K562 (cell line): ENCODE data around the gene TSHZ1. TPM values are rescaled to one million over a fixed set of nuclear protein-coding genes. Genes with fewer than 3 reads are reported as not detected.

Source experiments
- ATAC-seq: fragments of 200-7000 bp; cut with Tn5 transposase; 3 replicates; pipeline ENCODE4 v1.9.1; 2020; ENCODE audit warnings: moderate library complexity
- BruUV-seq: library from RNA; stranded (reverse); fragments of 400-500 nt; replicated peaks from 2 replicates; lab custom pipeline; 2021; lab: Mats Ljungman, UMichigan
- CTCF ChIA-PET: fragments of 300-600 bp; formaldehyde crosslinking; extraction: SDS; loops from one replicate; lab custom pipeline; 2021; ENCODE audit warnings: low intra/inter-chr PET ratio; lab: Yijun Ruan, JAX
- POLR2A ChIA-PET: fragments of 300-600, 350-650 bp; sonication (Branson Sonifier 250); formaldehyde crosslinking; extraction: SDS; loops from one replicate; lab custom pipeline; 2021; ENCODE audit warnings: antibody characterized with exemption, inconsistent platforms; lab: Yijun Ruan, JAX
- DNase-seq, 4 experiments: peaks; one replicate each; pipeline versions ENCODE4 v3.0.0 to v3.0.0-alpha.2; 2011 to 2018; ENCODE audit warnings: low spot score in 3 of 4, mixed read lengths in 3 of 4; ENCODE audit errors: extremely low read depth in 1 of 4
- FAIRE-seq: peaks from 2 replicates; lab custom pipeline; 2011; peaks lifted over from hg19 to GRCh38; lab: Jason Lieb, UNC
- H2AFZ ChIP-seq: 2 replicates; pipeline ENCODE4 v1.6.0; 2011; ENCODE audit warnings: low read depth, low read length, control low read depth, inconsistent platforms
- H3K27ac ChIP-seq: fragments of 200-600 bp; 3 replicates; pipeline ENCODE4 v1.8.0; 2011; ENCODE audit warnings: low read depth, mild to moderate bottlenecking, control low read depth, inconsistent platforms, low read length, moderate library complexity, mixed read lengths; ENCODE audit errors: extremely low read depth
- H3K27me3 ChIP-seq, 2 experiments: fragments of 300-600 bp in 1 of 2; 2 replicates in 1 of 2; 3 replicates in 1 of 2; pipeline versions ENCODE4 v1.6.0 to v1.8.0; 2011; ENCODE audit warnings: inconsistent platforms in 2 of 2, low read length in 2 of 2, mild to moderate bottlenecking in 1 of 2, mixed read lengths in 1 of 2, moderate library complexity in 1 of 2; ENCODE audit not compliant: control insufficient read depth in 2 of 2, insufficient read depth in 2 of 2
- H3K36me3 ChIP-seq: fragments of 300-600 bp; 3 replicates; pipeline ENCODE4 v1.8.0; 2011; ENCODE audit warnings: mild to moderate bottlenecking, low read length, inconsistent platforms; ENCODE audit not compliant: control insufficient read depth, insufficient read depth
- H3K4me1 ChIP-seq, 2 experiments: fragments of 200-600 bp in 1 of 2; replicated peaks in 1 of 2; 2 replicates in 1 of 2; 3 replicates in 1 of 2; pipeline versions ENCODE4 v1.5.1 to v1.8.0; 2011; ENCODE audit warnings: inconsistent platforms in 2 of 2, low read length in 2 of 2, mild to moderate bottlenecking in 1 of 2, mixed read lengths in 1 of 2, moderate library complexity in 1 of 2; ENCODE audit not compliant: control insufficient read depth in 2 of 2, insufficient read depth in 2 of 2
- H3K4me2 ChIP-seq: 2 replicates; pipeline ENCODE4 v1.6.1; 2011; ENCODE audit warnings: low read length, control low read depth, inconsistent platforms, mixed read lengths; ENCODE audit not compliant: insufficient read depth
- H3K4me3 ChIP-seq: fragments of 200-600 bp; sonication (generic), shearing (Covaris generic); 2 replicates; pipeline ENCODE4 v1.5.1; 2016; ENCODE audit warnings: control low read depth, inconsistent platforms
- H3K79me2 ChIP-seq: fragments of 200-600 bp; 3 replicates; pipeline ENCODE4 v1.8.0; 2011; ENCODE audit warnings: low read length, inconsistent platforms; ENCODE audit not compliant: control insufficient read depth, insufficient read depth
- H3K9ac ChIP-seq, 2 experiments: 2 replicates each; pipeline versions ENCODE4 v1.6.0 to v1.6.1; 2011; ENCODE audit warnings: low read depth in 2 of 2, low read length in 2 of 2, control low read depth in 1 of 2, inconsistent platforms in 1 of 2, mild to moderate bottlenecking in 1 of 2, mixed read lengths in 1 of 2; ENCODE audit not compliant: insufficient read depth in 1 of 2
- H3K9me1 ChIP-seq: one replicate; pipeline ENCODE4 v1.6.0; 2011; ENCODE audit warnings: inconsistent platforms, mild to moderate bottlenecking, low read length, moderate library complexity; ENCODE audit not compliant: control insufficient read depth, insufficient read depth
- H3K9me3 ChIP-seq: replicated peaks from 2 replicates; pipeline ENCODE4 v1.5.1; 2011; ENCODE audit warnings: low read depth, low read length, inconsistent platforms; ENCODE audit not compliant: control insufficient read depth, insufficient read depth
- H4K20me1 ChIP-seq: replicated peaks from 2 replicates; pipeline ENCODE4 v1.6.1; 2011; ENCODE audit warnings: low read length, inconsistent platforms, mixed read lengths; ENCODE audit not compliant: control insufficient read depth, insufficient read depth
- CHD4 ChIP-seq: fragments of 200-600 bp; sonication (generic); IDR thresholded peaks from 3 replicates; pipeline ENCODE4 v1.6.1; 2012; ENCODE audit warnings: low read depth, mild to moderate bottlenecking, mixed read lengths, low read length, inconsistent platforms; ENCODE audit not compliant: insufficient read depth, insufficient replicate concordance, poor library complexity, severe bottlenecking
- KHSRP ChIP-seq: fragments of 450-650 bp; IDR thresholded peaks from 2 replicates; pipeline ENCODE4 v1.6.1; 2017
- KLF1 ChIP-seq: fragments of 450-650 bp; IDR thresholded peaks from 2 replicates; pipeline ENCODE4 v1.6.1; 2016; ENCODE audit warnings: missing genetic modification characterization, missing compliant biosample characterization
- RFX5 ChIP-seq: IDR thresholded peaks from 2 replicates; pipeline ENCODE4 v1.6.1; 2011; ENCODE audit warnings: low read depth, mild to moderate bottlenecking, improper control_type of control experiment, low read length
- SETDB1 ChIP-seq: IDR thresholded peaks from one replicate; pipeline ENCODE4 v1.6.1; 2012; ENCODE audit warnings: low read length, control low read depth, inconsistent platforms
- ZNF707 ChIP-seq: fragments of 250-450 bp; sonication (Bioruptor Pico); conservative IDR thresholded peaks from 2 replicates; pipeline ENCODE4 v1.8.0; 2022; ENCODE audit warnings: inconsistent platforms, mild to moderate bottlenecking, moderate library complexity
- WGBS: fragments of 100-300 bp; shearing (Covaris generic); methylation state at CpG from one replicate; pipeline ENCODE4 v1.1.6; 2016; ENCODE audit warnings: low coverage, mixed read lengths; ENCODE audit not compliant: insufficient coverage; ENCODE audit errors: missing lambda C conversion rate; 5-methylcytosine and 5-hydroxymethylcytosine counted together
- in situ Hi-C: fragments of 300-500 bp; cut with MboI; formaldehyde crosslinking; loops from 4 replicates; pipeline ENCODE4 v1.15.0; 2018; ENCODE audit warnings: inconsistent platforms, mixed read lengths
- intact Hi-C: fragments of 100-400 bp; cut with micrococcal nuclease; formaldehyde crosslinking; loops from 2 replicates; pipeline ENCODE4 v1.14.2; 2022
- polyA plus RNA-seq, 8 experiments: library from polyadenylated mRNA; depleted of rRNA in 4 of 8; stranded (reverse) in 5 of 8; unstranded in 3 of 8; fragments of >200 nt; fragmentation: Nextera tagmentation in 2 of 8; fragmentation: Illumina TruSeq in 1 of 8; extraction: Ambion mirVana in 2 of 8; extraction: Trizol in 1 of 8; gene quantifications; 2 replicates each; pipeline versions ENCODE4 v1.2.1 to v1.2.3, GENCODE V29; 2011 to 2014; ENCODE audit warnings: inconsistent platforms in 1 of 8, missing spikeins in 1 of 8
- total RNA-seq, 7 experiments: library from RNA; depleted of rRNA in 6 of 7; stranded (reverse); fragments of >200 nt in 6 of 7; fragmentation: Illumina TruSeq in 2 of 7; extraction: Trizol in 2 of 7; gene quantifications; 2 replicates each; pipeline versions ENCODE4 v1.2.1 to v1.2.3, GENCODE V29; 2011 to 2021; ENCODE audit warnings: low replicate concordance in 1 of 7
- TF ChIP-seq, protein P1 (sequence below), 2 experiments: fragments of 450-650 bp; conservative IDR thresholded peaks; 2 replicates each; pipeline ENCODE4 v1.6.1; 2017; ENCODE audit warnings: mild to moderate bottlenecking in 2 of 2, moderate library complexity in 2 of 2
- TF ChIP-seq, protein P2 (sequence below): sonication (generic); formaldehyde crosslinking; IDR thresholded peaks from 2 replicates; pipeline ENCODE4 v1.9.0; 2022; ENCODE audit warnings: mild to moderate bottlenecking, missing genetic modification reagents
- TF ChIP-seq, protein P3 (sequence below), 2 experiments: fragments of 450-650 bp in 1 of 2; sonication (generic) in 1 of 2; formaldehyde crosslinking in 1 of 2; IDR thresholded peaks in 1 of 2; conservative IDR thresholded peaks in 1 of 2; 2 replicates each; pipeline versions ENCODE4 v1.6.1 to v1.8.1; 2016 to 2023; ENCODE audit warnings: mild to moderate bottlenecking in 2 of 2, moderate library complexity in 2 of 2, inconsistent platforms in 1 of 2, missing genetic modification reagents in 1 of 2

TSHZ1 gene
- total and polyA plus RNA-seq, 9 of the 15 experiments (the other 6 are each of a cell fraction or from before 2014, with no cell fraction given) = 1.1 to 7.2 (median 2.7) TPM

DNA sequence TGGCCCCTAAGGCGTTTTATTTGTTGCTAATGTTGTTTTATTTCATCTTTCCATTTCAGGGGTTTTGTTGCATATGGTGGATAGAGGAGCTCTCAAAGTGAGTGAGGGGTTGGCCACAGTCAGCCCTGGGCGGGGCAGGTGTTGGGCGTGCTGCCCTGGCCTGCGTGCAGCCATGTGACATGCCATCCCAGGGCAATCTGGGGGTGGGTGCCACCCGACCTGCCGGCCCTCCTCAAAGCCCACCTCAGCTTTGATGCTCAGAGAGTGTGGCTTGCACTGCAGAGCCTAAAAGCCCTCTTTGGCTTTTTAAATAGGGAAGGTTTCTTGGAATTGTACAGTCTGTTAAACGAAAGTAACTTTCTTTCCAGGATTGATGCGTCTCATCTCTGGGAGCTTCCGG is 18.4 kb downstream of the TSHZ1 start:
- WGBS = 70% methylated on average over 6 of the region's 9 CpGs
- no TSS peak for BruUV-seq
- Histone ChIP-seq H3K9me1 (no peaks in the 10 kb centered on the region), H3K4me2 (no peak overlapping the region), H4K20me1 (no peaks in the 10 kb centered on the region), H3K79me2 (no peaks in the 10 kb centered on the region; the same call in 2 of the 3 replicates), H3K36me3 (no peaks in the 10 kb centered on the region), H3K27ac (no peak overlapping the region), H2AFZ (no peak overlapping the region), H3K4me3 (no peak overlapping the region), H3K9ac (no peak overlapping the region; a peak in 1 of 4 replicates), H3K9me3 (no peaks in the 10 kb centered on the region), H3K27me3 (no peaks in the 10 kb centered on the region), H3K4me1 (peaks cover 3 to 6% of the 10 kb centered on the region in 2 experiments; a peak in 3 of 5 replicates)
- POLR2A ChIA-PET = no interaction called here
- no peak for DNase-seq
- no peak for ATAC-seq
- CTCF ChIA-PET = no interaction called here
- intact Hi-C loops = no loop called here
- FAIRE-seq = no peak
- TF ChIP-seq RFX5 (no peak), ZNF707 (CRISPR knock-in tag) (no peak), KHSRP (no peak), SETDB1 (no peak), KLF1 (tag) (no peak), CHD4 (no peak)
- TF ChIP-seq, protein P1, sequence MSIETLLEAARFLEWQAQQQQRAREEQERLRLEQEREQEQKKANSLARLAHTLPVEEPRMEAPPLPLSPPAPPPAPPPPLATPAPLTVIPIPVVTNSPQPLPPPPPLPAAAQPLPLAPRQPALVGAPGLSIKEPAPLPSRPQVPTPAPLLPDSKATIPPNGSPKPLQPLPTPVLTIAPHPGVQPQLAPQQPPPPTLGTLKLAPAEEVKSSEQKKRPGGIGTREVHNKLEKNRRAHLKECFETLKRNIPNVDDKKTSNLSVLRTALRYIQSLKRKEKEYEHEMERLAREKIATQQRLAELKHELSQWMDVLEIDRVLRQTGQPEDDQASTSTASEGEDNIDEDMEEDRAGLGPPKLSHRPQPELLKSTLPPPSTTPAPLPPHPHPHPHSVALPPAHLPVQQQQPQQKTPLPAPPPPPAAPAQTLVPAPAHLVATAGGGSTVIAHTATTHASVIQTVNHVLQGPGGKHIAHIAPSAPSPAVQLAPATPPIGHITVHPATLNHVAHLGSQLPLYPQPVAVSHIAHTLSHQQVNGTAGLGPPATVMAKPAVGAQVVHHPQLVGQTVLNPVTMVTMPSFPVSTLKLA (conservative IDR thresholded peaks at IDR 0.05) = no peak
- TF ChIP-seq, protein P2, sequence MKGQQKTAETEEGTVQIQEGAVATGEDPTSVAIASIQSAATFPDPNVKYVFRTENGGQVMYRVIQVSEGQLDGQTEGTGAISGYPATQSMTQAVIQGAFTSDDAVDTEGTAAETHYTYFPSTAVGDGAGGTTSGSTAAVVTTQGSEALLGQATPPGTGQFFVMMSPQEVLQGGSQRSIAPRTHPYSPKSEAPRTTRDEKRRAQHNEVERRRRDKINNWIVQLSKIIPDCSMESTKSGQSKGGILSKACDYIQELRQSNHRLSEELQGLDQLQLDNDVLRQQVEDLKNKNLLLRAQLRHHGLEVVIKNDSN = no peak
- TF ChIP-seq, protein P3, sequence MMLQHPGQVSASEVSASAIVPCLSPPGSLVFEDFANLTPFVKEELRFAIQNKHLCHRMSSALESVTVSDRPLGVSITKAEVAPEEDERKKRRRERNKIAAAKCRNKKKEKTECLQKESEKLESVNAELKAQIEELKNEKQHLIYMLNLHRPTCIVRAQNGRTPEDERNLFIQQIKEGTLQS (IDR thresholded peaks at IDR 0.05) = no peak
- TF ChIP-seq, protein P3 (CRISPR knock-in tag; conservative IDR thresholded peaks at IDR 0.05) = no peak
- in situ Hi-C loops = no loop called here
